NCI-H446 (cell line): ENCODE measurements around the gene ORMDL2.
"Not testable (repeated sequence)": the region's sequence is repeated elsewhere in the genome, so short reads cannot be mapped to it uniquely, and the experiment has no call there.

Experiments
- DNase-seq, 2 experiments: peaks; one replicate each; lab custom pipeline; 2025; lab: John Stamatoyannopoulos, UW

The ORMDL2 gene

GRCh38 chr12:55828357-55828756 lies 10.5 kb downstream of the ORMDL2 start:
- no peak for DNase-seq

- DNase-seq = peak in 1 of 2 experiments; percentile 50
Measured at GRCh38 chr12:55829967-55830600, 12.2 kb downstream of the ORMDL2 start.

DNA sequence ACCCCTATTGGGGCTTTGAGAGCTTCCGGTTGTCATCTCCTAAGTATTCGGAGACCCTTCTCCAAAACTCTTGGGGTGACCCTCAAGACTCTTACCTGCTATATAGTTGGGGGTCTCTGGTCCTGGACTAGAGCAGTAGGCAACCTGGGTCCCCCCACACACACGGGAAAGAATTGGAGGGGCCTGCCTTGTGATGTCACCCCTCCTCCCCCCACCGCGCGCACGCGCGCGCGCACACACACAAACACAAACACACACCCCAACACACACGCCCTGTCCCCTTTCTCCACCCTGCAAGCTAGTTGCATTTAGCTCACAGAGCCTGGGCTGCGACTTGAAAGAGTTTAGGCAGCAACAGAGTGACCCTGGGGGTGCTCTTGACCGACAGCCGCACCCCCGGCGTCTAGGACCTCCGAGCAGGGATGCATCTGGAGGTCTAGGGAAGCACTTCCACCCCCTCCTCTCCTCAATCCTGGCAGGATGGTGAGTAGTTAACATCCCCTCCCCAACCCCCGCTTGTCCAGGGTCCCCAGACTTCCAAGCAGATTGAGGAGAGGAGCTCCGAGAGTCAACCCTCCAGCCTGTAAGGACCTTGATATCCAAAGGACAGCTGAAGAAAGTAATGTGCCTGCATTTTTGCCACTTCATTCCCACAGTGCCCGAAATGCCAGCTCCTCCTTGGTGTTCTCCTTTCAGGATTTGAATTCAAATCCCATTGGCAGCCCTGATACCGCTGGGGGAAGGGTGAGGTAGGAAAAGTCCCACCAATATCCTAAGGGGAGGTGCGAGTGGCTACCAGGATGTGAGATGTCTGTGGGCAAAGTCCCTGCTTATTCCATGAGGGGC lies 13.0 kb downstream of the ORMDL2 start:
- DNase-seq = peak; percentile 31 to 50

DNA sequence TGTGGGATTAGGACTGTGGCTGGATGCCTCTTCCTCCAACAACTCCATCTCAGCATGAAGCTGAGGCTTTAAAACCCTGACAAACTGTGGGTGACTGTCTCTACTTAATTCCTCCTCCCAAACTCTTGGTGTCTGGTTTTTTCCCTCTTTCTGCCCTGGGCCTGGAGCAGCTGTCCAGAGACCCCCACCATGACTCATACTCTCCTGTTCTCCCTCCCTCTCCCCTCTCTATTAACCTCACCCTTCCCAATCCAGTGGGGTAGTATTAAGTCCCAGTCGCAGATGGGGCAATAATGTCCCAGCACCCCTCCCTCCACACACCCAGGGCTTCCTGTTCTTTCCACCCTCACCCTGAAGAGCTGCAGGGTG lies 13.6 kb downstream of the ORMDL2 start:
- DNase-seq = no peak

DNA sequence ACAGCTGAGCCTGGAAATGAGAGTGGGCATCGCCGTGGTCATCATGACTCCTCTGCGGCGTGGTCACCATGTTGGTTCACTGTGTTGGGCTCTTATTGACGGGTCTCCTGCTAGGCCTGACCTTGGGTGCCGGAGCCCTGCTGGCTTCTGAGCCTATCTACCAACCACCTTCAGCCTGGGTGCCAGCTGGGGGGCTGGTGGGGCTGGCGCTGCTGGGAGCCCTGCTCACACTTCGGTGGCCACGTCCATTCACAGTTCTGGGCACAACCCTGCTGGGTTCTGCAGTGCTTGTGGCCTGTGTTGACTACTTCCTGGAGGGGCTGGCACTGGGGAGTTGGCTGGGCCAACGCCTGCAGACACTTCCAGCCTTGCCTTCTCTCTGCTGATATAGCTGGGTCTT lies 15.2 kb downstream of the ORMDL2 start:
- DNase-seq = no peak

DNA sequence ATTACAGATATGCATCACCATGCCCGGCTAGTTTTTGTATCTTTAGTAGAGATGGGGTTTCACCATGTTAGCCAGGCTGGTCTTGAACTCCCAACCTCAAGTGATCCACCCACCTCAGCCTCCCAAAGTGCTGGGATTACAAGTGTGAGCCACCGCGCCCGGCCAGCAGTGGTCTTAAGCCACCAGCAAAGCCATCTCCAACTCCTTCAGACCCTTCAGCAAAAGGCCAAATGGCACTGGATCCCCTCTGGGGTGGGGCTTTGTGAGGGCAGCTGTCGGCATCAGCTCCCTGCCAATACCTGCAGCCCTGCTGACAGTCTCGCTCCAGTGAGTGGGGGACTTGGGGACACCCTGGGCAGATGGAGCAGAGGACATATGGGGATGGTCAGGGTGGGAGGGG lies 16.6 kb downstream of the ORMDL2 start:
- DNase-seq = not testable (repeated sequence)

- no peak for DNase-seq
Measured at GRCh38 chr12:55838361-55838760, 20.5 kb downstream of the ORMDL2 start.

GRCh38 chr12:55839345-55840140 lies 21.7 kb downstream of the ORMDL2 start:
- DNase-seq = no peak

DNA sequence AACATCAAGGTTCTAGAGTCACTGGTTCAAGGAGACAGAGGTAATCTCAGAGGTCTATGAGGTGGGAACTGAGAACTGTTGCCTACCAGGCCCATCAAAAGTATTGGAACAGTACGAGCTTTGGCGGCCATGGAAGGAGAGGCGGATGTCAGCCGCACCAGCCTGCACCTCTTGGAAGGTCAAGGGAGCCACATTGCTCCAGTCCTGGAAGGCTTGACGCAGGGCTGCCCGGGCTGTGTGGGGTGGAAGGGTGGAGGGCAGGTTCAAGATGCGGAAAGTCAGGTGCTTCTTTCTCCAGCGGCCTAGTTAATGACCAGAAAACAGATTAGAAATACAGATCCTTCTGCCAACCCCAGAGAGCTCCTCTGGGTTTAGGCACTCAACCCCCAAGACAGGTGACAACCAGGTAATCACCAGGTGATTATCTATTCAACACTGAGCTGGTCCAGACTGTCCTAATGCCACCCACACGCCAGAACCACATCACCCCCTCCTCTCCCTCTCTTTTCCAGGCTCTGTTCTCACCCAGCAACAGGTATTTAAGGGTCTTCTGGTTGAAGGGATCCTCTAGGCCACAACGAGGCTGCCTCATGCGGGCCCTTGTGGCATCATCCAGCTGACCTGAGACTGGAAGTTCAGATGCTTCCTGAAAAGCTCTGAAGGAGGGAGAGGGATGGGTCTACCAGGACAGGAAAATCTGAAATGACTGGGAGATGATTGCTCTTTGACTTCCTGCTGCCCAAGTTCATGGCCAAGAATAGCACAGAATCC lies 22.9 kb downstream of the ORMDL2 start:
- no peak for DNase-seq

GRCh38 chr12:55842681-55843429 lies 25.0 kb downstream of the ORMDL2 start, which contains the start of gene MMP19:
Gene MMP19, minus strand, starts transcription at chr12:55842936. Its CDS starts 106 bp downstream, at chr12:55842830.
- DNase-seq = no peak

- no peak for DNase-seq
Measured at GRCh38 chr12:55843431-55843830, 25.6 kb downstream of the ORMDL2 start.

GRCh38 chr12:55844961-55845360 lies 27.1 kb downstream of the ORMDL2 start:
- DNase-seq = no peak

GRCh38 chr12:55845361-55845760 lies 27.5 kb downstream of the ORMDL2 start:
- no peak for DNase-seq

- no peak for DNase-seq
Measured at GRCh38 chr12:55845785-55846496, 28.1 kb downstream of the ORMDL2 start.

GRCh38 chr12:55847033-55847432 lies 29.2 kb downstream of the ORMDL2 start:
- no peak for DNase-seq

- no peak for DNase-seq
Measured at GRCh38 chr12:55847603-55848291, 29.9 kb downstream of the ORMDL2 start.

- no peak for DNase-seq
Measured at GRCh38 chr12:55849616-55850343, 31.9 kb downstream of the ORMDL2 start.

GRCh38 chr12:55850401-55850800 lies 32.6 kb downstream of the ORMDL2 start:
- DNase-seq = no peak

DNA sequence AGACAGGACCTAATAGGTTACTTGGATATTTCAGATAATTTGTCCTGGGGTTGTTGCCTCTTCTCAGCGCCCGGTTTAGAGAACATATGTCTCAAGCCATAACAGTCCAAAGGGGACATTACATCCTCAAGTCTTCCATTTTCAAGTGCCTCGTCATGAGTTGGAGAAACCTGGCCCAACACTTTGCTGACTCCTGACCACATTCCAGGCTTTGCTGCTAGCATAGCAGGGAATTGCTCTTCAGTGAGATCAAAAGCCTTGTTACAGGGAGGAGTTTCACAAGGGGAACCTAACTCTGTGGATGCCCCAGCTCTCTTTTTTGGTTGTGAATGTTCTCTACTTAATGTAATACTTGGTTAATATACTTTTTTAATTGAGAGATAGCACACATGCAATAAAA lies 33.1 kb downstream of the ORMDL2 start:
- DNase-seq = no peak
